Thyroid gland (tissue), 4 donors: ENCODE data around the gene SP140.

Experiments
- CTCF ChIP-seq, 6 experiments: fragments of 200-600 bp in 3 of 6; fragments of 450-650 bp in 3 of 6; sonication (generic) in 3 of 6; IDR thresholded peaks; one replicate each; pipeline ENCODE4 v1.5.1; 2016 to 2019; ENCODE audit warnings: antibody characterized with exemption in 6 of 6, mild to moderate bottlenecking in 2 of 6, inconsistent platforms in 1 of 6, moderate library complexity in 1 of 6
- POLR2A ChIP-seq, 2 donors: fragments of 450-650 bp; IDR thresholded peaks; one replicate each; pipeline ENCODE4 v1.6.1; 2017; ENCODE audit warnings: antibody characterized with exemption in 2 of 2, mild to moderate bottlenecking in 2 of 2, moderate library complexity in 1 of 2

DNA sequence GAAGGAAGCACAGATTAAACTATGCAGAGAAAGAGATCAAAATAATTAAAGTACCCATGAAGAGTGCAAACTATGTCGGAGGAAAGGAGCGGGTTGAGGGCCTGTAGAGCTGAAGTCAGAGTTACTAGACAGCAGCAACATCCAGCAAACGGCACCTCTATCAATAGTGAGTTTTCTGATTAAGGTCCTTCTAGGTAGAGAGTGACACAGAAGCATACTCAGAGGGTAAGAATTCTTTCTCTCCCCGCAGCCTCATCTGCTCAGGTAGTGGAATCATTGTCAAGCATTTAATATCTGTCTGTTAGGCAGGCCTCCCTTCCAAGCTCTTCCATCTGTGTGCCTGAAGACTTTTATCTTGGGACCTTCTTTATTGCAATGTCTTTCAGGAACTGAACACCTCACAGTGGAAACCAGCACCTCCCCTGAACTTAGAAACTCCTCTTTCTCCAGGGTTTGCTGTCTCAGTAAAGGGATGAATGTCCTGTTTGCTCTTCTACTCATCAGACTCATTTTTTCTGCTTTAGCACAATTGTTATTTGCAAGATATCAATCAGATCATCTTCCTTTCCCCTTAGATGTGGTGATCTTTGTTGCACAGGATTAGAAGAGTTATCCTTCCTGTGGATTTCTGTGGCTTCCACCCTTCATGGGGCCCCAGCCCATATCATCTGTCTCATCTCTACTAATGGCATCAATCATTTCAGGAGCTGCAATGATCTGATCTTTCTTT, 28.8 kb downstream of the SP140 start:
- no peak for TF ChIP-seq POLR2A (IDR thresholded peaks at IDR 0.05)
- TF ChIP-seq CTCF (IDR thresholded peaks at IDR 0.05), result no peak
